ENCODE measurements around the gene POGZ. TPM values are rescaled to one million over a fixed set of nuclear protein-coding genes. Genes with fewer than 3 reads are reported as not detected.

The POGZ gene
- total RNA-seq, 1 experiment from 2014 or later: 78.7 TPM

DNA sequence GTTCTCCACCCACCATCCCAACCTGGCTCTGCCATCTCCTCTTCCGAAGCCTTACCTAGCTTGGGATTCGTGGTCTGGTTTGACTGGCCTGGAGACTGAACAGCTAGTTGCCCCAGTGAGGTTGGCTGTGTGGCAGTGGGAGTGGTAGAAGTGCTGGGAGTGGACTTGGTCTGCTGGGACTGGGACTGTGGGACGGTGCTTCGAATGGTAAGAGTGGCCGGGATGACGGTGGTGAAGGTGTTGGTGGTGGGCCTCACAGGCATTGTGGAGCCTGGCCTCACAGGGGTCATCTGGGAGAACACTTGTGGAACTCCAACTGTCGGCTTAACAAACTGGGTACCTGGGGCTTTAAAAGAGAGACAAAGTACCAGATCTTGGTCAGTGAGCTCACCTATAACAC, 31.2 kb downstream of the POGZ start:
- DNase-seq: no peak
- no peak overlapping the region for H3K9ac ChIP-seq (ENCODE audit: low read length)
- peaks cover 49% of the 10 kb centered on the region for H3K79me2 ChIP-seq (ENCODE audit: low read length)
- no peak overlapping the region for H2AFZ ChIP-seq (ENCODE audit: low read length)
- H3K36me3 ChIP-seq (ENCODE audit: insufficient read depth, low read length): peaks cover 49% of the 10 kb centered on the region; the same call in 1 of the 2 replicates
- H3K4me3 ChIP-seq (ENCODE audit: low read length): no peak overlapping the region
- no peaks in the 10 kb centered on the region for H3K27me3 ChIP-seq (ENCODE audit: low read length)
- no peak overlapping the region for H3K4me2 ChIP-seq (ENCODE audit: low read depth, low read length, poor library complexity, severe bottlenecking)
- no peaks in the 10 kb centered on the region for H3K9me2 ChIP-seq (replicated peaks; ENCODE audit: insufficient read depth, low read length)
- no peaks in the 10 kb centered on the region for H3K4me1 ChIP-seq (ENCODE audit: low read length)
- H4K20me1 ChIP-seq (ENCODE audit: insufficient read depth, low read depth, low read length): peaks cover 6% of the 10 kb centered on the region; the same call in 1 of the 2 replicates
- no peaks in the 10 kb centered on the region for H3K9me3 ChIP-seq (ENCODE audit: low read length)
- no peak overlapping the region for H3K27ac ChIP-seq (ENCODE audit: low read length)

DNA sequence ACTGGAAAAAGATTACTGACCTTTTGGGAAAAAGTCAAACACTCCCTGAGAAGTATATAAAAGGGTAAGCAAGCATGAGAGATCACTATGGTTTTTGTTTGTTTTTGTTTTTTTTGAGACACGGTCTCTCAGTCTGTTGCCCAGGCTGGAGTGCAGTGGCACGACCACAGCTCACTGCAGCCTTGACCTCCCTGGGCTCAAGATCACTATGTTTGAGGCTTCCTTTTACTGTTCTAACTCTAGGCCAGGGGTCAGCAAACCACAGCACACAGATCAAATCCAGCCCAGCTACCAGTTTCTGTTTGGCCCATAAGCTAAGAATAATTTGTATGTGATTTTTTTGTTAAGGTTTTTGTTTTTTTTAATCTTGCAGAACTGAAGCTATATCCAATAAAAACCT, 34.2 kb downstream of the POGZ start:
- no peak for DNase-seq
- Histone ChIP-seq H3K4me3 (ENCODE audit: low read length) (no peak overlapping the region), H3K9me3 (ENCODE audit: low read length) (no peaks in the 10 kb centered on the region), H3K79me2 (ENCODE audit: low read length) (peaks cover 20% of the 10 kb centered on the region), H3K27ac (ENCODE audit: low read length) (no peak overlapping the region), H3K4me1 (ENCODE audit: low read length) (no peaks in the 10 kb centered on the region), H2AFZ (ENCODE audit: low read length) (no peak overlapping the region), H3K9me2 (replicated peaks; ENCODE audit: insufficient read depth, low read length) (no peaks in the 10 kb centered on the region), H3K27me3 (ENCODE audit: low read length) (no peaks in the 10 kb centered on the region), H3K36me3 (ENCODE audit: insufficient read depth, low read length) (peaks cover 56% of the 10 kb centered on the region; the same call in 1 of the 2 replicates), H4K20me1 (ENCODE audit: insufficient read depth, low read depth, low read length) (no peaks in the 10 kb centered on the region), H3K9ac (ENCODE audit: low read length) (no peak overlapping the region), H3K4me2 (ENCODE audit: low read depth, low read length, poor library complexity, severe bottlenecking) (no peak overlapping the region)

DNA sequence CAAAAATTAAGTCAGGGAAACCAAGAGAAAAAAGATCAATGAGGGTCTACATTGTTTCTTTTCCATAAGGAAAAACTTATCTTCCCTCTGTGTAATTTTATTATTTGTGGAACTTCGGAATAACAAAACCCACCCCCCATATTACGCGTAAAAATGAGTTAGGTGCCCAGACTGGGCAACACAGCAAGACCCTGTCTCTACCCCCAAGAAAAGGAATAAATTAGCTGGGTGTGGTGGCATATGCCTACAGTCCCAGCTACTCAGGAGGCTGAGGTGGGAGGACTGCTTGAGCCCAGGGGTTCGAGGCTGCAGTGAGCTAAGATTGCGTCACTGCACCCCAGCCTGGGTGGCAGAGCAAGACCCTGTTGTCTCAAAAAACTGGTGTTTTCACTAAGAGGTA, 39.5 kb downstream of the POGZ start:
- H3K9me3 ChIP-seq (ENCODE audit: low read length): no peaks in the 10 kb centered on the region
- H3K27ac ChIP-seq (ENCODE audit: low read length): no peak overlapping the region
- no peak overlapping the region for H2AFZ ChIP-seq (ENCODE audit: low read length)
- no peak for DNase-seq
- no peaks in the 10 kb centered on the region for H3K9me2 ChIP-seq (replicated peaks; ENCODE audit: insufficient read depth, low read length)
- peaks cover 32% of the 10 kb centered on the region; the same call in 1 of the 2 replicates for H3K36me3 ChIP-seq (ENCODE audit: insufficient read depth, low read length)
- H3K4me1 ChIP-seq (ENCODE audit: low read length): no peaks in the 10 kb centered on the region
- no peak overlapping the region for H3K4me3 ChIP-seq (ENCODE audit: low read length)
- H3K27me3 ChIP-seq (ENCODE audit: low read length): no peaks in the 10 kb centered on the region
- H3K9ac ChIP-seq (ENCODE audit: low read length): no peak overlapping the region
- no peak overlapping the region for H3K4me2 ChIP-seq (ENCODE audit: low read depth, low read length, poor library complexity, severe bottlenecking)
- no peaks in the 10 kb centered on the region for H4K20me1 ChIP-seq (ENCODE audit: insufficient read depth, low read depth, low read length)
- H3K79me2 ChIP-seq (ENCODE audit: low read length): peaks cover 3% of the 10 kb centered on the region; the same call in 1 of the 2 replicates

DNA sequence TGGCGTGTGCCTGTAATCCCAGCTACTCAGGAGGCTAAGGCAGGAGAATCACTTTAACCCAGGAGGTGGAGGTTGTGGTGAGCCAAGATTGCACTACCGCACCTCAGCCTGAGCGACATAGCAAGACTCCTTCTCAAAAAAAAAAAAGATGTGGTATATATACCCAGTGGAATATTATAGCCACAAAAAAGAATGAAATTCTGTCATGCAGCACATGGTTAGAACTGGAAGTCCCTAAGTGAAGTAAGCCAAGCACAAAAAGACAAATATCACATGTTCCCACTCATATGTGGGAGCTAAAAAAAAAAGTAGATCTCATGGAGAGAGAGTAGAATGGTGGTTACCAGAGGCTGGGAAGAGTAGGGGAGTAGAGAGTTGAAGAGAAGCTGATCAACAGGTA, 41.2 kb downstream of the POGZ start:
- no peaks in the 10 kb centered on the region for H3K9me3 ChIP-seq (ENCODE audit: low read length)
- H3K4me2 ChIP-seq (ENCODE audit: low read depth, low read length, poor library complexity, severe bottlenecking): no peak overlapping the region
- no peak overlapping the region for H3K4me3 ChIP-seq (ENCODE audit: low read length)
- H3K27me3 ChIP-seq (ENCODE audit: low read length): no peaks in the 10 kb centered on the region
- H3K79me2 ChIP-seq (ENCODE audit: low read length): peaks cover 7% of the 10 kb centered on the region; the same call in 1 of the 2 replicates
- H4K20me1 ChIP-seq (ENCODE audit: insufficient read depth, low read depth, low read length): no peaks in the 10 kb centered on the region
- no peak overlapping the region for H2AFZ ChIP-seq (ENCODE audit: low read length)
- H3K27ac ChIP-seq (ENCODE audit: low read length): no peak overlapping the region
- peaks cover 19% of the 10 kb centered on the region; the same call in 1 of the 2 replicates for H3K36me3 ChIP-seq (ENCODE audit: insufficient read depth, low read length)
- H3K9me2 ChIP-seq (replicated peaks; ENCODE audit: insufficient read depth, low read length): no peaks in the 10 kb centered on the region
- no peaks in the 10 kb centered on the region for H3K4me1 ChIP-seq (ENCODE audit: low read length)
- no peak for DNase-seq
- H3K9ac ChIP-seq (ENCODE audit: low read length): no peak overlapping the region

DNA sequence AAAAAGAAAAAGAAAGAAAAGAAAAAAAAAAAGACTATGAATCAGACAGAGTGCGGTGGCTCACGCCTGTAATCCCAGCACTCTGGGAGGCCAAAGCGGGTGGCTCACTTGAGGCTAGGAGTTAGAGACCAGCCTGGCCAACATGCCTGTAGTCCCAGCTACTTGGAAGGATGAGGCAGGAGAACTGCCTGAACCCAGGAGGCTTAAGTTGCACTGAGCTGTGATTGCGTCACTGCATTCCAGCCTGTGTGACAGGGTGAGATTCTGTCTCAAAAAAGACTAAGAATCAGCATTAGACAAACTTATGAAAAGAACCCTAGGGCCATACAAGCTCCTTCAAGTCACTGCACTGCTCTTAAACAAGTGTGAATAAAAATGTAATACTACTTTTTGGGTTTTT, 43.1 kb downstream of the POGZ start:
- no peak for DNase-seq
- Histone ChIP-seq H3K9me2 (replicated peaks; ENCODE audit: insufficient read depth, low read length) (no peaks in the 10 kb centered on the region), H3K4me2 (ENCODE audit: low read depth, low read length, poor library complexity, severe bottlenecking) (no peak overlapping the region), H3K4me1 (ENCODE audit: low read length) (no peaks in the 10 kb centered on the region), H3K9me3 (ENCODE audit: low read length) (no peaks in the 10 kb centered on the region), H2AFZ (ENCODE audit: low read length) (no peak overlapping the region), H3K79me2 (ENCODE audit: low read length) (peaks cover 7% of the 10 kb centered on the region; the same call in 1 of the 2 replicates), H3K27ac (ENCODE audit: low read length) (no peak overlapping the region), H3K36me3 (ENCODE audit: insufficient read depth, low read length) (peaks cover 27% of the 10 kb centered on the region; the same call in 1 of the 2 replicates), H3K27me3 (ENCODE audit: low read length) (no peaks in the 10 kb centered on the region), H4K20me1 (ENCODE audit: insufficient read depth, low read depth, low read length) (no peaks in the 10 kb centered on the region), H3K9ac (ENCODE audit: low read length) (no peak overlapping the region), H3K4me3 (ENCODE audit: low read length) (no peak overlapping the region)

DNA sequence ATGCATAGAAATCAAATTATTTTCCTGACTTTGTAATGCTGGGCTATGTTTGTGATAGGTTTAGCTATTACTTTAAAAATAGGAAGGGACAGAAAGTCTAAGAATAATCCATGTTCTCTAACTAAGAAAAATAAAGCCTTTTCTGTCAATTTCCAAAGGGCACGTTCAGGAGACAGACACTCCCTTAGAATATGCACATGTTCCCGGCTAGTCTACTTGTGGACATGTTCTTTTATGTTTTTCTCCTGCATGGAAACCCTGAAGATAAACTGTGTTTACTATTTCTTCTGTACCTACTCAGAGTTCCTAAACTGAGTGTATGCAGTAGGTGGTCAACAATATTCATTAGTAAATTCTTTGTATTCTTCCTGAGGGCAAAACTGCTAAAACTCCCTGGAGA, 47.4 kb downstream of the POGZ start:
- Histone ChIP-seq H3K9me2 (replicated peaks; ENCODE audit: insufficient read depth, low read length) (no peaks in the 10 kb centered on the region), H3K36me3 (ENCODE audit: insufficient read depth, low read length) (peaks cover 52% of the 10 kb centered on the region; the same call in 1 of the 2 replicates), H2AFZ (ENCODE audit: low read length) (no peak overlapping the region), H3K27ac (ENCODE audit: low read length) (no peak overlapping the region), H3K27me3 (ENCODE audit: low read length) (no peaks in the 10 kb centered on the region), H3K9me3 (ENCODE audit: low read length) (no peaks in the 10 kb centered on the region), H3K4me2 (ENCODE audit: low read depth, low read length, poor library complexity, severe bottlenecking) (no peak overlapping the region), H4K20me1 (ENCODE audit: insufficient read depth, low read depth, low read length) (no peaks in the 10 kb centered on the region), H3K79me2 (ENCODE audit: low read length) (0 out of 2 replicates have a peak, but pooled peaks cover 4% of the 10 kb centered on the region), H3K4me3 (ENCODE audit: low read length) (no peak overlapping the region), H3K4me1 (ENCODE audit: low read length) (no peaks in the 10 kb centered on the region), H3K9ac (ENCODE audit: low read length) (no peak overlapping the region)
- DNase-seq: no peak

DNA sequence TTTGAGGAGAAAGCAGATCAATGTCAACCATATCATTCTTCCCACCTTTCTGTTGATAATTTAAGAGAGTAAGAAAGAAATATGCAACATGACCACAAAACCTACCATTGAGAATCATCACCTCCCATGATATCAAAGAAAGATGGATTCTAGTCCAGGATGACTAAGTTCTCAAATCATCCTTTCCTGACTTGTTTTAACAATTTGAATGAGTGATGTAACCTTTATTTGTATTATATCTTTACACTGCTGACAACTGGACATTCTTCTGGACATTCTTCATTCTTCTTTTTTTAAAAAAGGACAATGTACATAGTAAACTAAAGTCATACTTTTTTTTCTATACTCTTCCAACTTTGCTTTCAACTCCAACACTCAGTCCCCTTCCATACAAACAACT, 50.4 kb downstream of the POGZ start:
- H3K9me3 ChIP-seq (ENCODE audit: low read length): no peaks in the 10 kb centered on the region
- H3K4me3 ChIP-seq (ENCODE audit: low read length): no peak overlapping the region
- 0 out of 2 replicates have a peak, but pooled peaks cover 3% of the 10 kb centered on the region for H3K79me2 ChIP-seq (ENCODE audit: low read length)
- no peaks in the 10 kb centered on the region for H3K9me2 ChIP-seq (replicated peaks; ENCODE audit: insufficient read depth, low read length)
- peaks cover 58% of the 10 kb centered on the region for H3K36me3 ChIP-seq (ENCODE audit: insufficient read depth, low read length)
- no peak overlapping the region for H2AFZ ChIP-seq (ENCODE audit: low read length)
- DNase-seq: no peak
- H3K27me3 ChIP-seq (ENCODE audit: low read length): no peaks in the 10 kb centered on the region
- no peaks in the 10 kb centered on the region for H3K4me1 ChIP-seq (ENCODE audit: low read length)
- H3K27ac ChIP-seq (ENCODE audit: low read length): no peak overlapping the region
- no peak overlapping the region for H3K4me2 ChIP-seq (ENCODE audit: low read depth, low read length, poor library complexity, severe bottlenecking)
- no peak overlapping the region for H3K9ac ChIP-seq (ENCODE audit: low read length)
- no peaks in the 10 kb centered on the region for H4K20me1 ChIP-seq (ENCODE audit: insufficient read depth, low read depth, low read length)

DNA sequence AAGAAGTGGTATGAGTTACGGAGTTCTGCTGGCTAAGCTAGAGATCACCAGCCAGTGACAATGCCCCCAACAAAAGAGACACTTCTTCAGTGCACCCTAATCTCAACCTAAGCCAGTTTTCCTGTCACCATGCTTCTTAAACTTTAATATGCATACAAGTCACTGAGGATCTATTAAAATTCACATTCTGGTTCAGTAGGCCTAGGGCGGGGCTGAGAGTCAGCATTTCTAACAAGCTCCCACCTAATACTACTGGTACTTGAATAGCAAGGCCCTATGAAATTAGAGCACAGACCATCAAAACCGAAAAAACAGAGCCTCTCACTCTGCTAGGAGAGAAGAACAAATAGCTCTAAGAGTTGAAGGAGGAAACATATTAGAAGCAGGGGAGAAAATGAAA, 52.0 kb downstream of the POGZ start:
- no peaks in the 10 kb centered on the region for H4K20me1 ChIP-seq (ENCODE audit: insufficient read depth, low read depth, low read length)
- H3K36me3 ChIP-seq (ENCODE audit: insufficient read depth, low read length): peaks cover 60% of the 10 kb centered on the region
- H3K9me2 ChIP-seq (replicated peaks; ENCODE audit: insufficient read depth, low read length): no peaks in the 10 kb centered on the region
- H3K27me3 ChIP-seq (ENCODE audit: low read length): no peaks in the 10 kb centered on the region
- H3K4me1 ChIP-seq (ENCODE audit: low read length): no peaks in the 10 kb centered on the region
- no peaks in the 10 kb centered on the region for H3K9me3 ChIP-seq (ENCODE audit: low read length)
- H3K79me2 ChIP-seq (ENCODE audit: low read length): no peaks in the 10 kb centered on the region
- H2AFZ ChIP-seq (ENCODE audit: low read length): no peak overlapping the region
- H3K9ac ChIP-seq (ENCODE audit: low read length): no peak overlapping the region
- no peak overlapping the region for H3K4me2 ChIP-seq (ENCODE audit: low read depth, low read length, poor library complexity, severe bottlenecking)
- no peak overlapping the region for H3K27ac ChIP-seq (ENCODE audit: low read length)
- DNase-seq: no peak
- H3K4me3 ChIP-seq (ENCODE audit: low read length): no peak overlapping the region
